ENCODE measurements around the gene NR2E1. TPM values are rescaled to one million over a fixed set of nuclear protein-coding genes. Genes with fewer than 3 reads are reported as not detected.

Gene NR2E1
- total RNA-seq, 2 experiments from 2014 or later: not detected

DNA sequence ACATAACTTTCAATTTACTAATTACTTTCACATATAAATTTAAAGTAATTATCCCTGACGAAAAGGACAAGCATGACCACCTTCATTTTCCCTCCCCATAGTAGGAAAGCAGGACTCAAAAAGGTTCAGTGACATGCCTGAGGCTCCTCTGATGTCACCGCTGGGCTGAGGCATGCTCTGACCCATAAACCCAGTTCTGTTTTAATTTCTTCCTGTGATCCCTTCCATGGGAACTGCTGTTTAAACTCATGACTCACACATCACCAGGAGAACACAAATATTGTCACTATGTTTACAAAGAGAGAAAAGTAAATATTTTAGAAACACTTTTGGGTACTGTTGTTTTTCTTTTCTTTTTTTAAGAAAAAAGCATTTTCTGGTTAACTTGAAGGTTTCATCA lies 38.0 kb upstream of the NR2E1 start:
- DNase-seq (no peak), ATAC-seq (no peak)
- H3K9me3 Mint-ChIP-seq (ENCODE audit: low read depth): no peaks in the 10 kb centered on the region
- peaks cover 2% of the 10 kb centered on the region for H3K4me1 Mint-ChIP-seq
- no peak overlapping the region for H3K4me3 Mint-ChIP-seq
- no peaks in the 10 kb centered on the region for H3K36me3 Mint-ChIP-seq
- CTCF ChIA-PET: no interaction called here
- peaks cover 89% of the 10 kb centered on the region for H3K27me3 Mint-ChIP-seq
- H3K27ac Mint-ChIP-seq: no peak overlapping the region

DNA sequence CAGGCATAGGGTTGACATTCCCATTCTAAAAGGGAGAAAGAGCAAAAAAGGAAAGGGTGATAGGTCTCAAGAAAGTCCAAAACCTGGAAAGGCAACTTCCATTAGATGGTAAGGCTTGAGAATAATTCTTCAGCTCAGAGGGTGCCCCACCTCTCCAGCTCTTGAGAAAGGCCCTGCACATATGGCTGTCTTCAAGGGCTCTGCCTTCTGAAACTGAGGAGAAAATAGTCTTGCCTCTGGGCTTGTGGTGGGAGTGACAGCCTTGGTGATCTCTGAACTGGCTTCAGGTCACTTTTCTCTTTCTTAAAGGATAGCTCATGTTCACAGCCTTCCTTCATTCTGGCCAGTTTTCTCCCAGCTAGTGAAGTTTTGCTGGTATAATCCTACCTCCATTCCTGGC lies 35.6 kb upstream of the NR2E1 start:
- no peak for DNase-seq
- H3K27ac Mint-ChIP-seq: no peak overlapping the region

DNA sequence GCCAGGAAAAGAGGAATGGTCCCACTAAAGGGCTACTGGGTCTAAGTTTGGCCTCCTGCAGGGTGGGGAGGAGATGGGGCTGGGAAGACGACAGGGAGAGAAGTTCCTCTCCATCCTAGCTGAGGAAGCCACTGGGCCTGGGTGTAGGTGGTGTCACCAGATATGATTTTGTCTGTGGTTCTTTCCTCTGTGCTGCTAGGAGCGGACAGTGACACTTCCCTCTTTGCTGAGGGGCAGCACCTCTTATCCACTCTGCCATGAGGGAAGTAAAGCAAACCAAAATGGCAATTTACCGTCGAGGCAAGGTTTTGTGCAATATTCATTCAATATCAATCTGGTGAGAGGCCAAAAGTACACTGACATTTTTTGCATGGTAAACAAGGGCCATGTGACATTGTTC lies 33.0 kb upstream of the NR2E1 start:
- ATAC-seq (no peak), DNase-seq (no peak)
- H3K36me3 Mint-ChIP-seq: no peaks in the 10 kb centered on the region
- peaks cover 82% of the 10 kb centered on the region for H3K27me3 Mint-ChIP-seq
- H3K27ac Mint-ChIP-seq: no peak overlapping the region
- H3K4me3 Mint-ChIP-seq: no peak overlapping the region
- H3K9me3 Mint-ChIP-seq (ENCODE audit: low read depth): no peaks in the 10 kb centered on the region
- CTCF ChIA-PET: interaction anchor here (0.9 kb wide), 1 partner anchor 23 kb away, joined by 3 read pairs; no protein-coding TSS in a partner anchor
- peaks cover 11% of the 10 kb centered on the region for H3K4me1 Mint-ChIP-seq

More for the DNA sequence above, 35.6 kb upstream of the NR2E1 start:
- no peak for ATAC-seq
- Mint-ChIP-seq H3K27me3 (peaks cover 86% of the 10 kb centered on the region), H3K4me3 (no peak overlapping the region), H3K9me3 (ENCODE audit: low read depth) (no peaks in the 10 kb centered on the region), H3K36me3 (no peaks in the 10 kb centered on the region), H3K4me1 (peaks cover 13% of the 10 kb centered on the region)
- CTCF ChIA-PET: no interaction called here

DNA sequence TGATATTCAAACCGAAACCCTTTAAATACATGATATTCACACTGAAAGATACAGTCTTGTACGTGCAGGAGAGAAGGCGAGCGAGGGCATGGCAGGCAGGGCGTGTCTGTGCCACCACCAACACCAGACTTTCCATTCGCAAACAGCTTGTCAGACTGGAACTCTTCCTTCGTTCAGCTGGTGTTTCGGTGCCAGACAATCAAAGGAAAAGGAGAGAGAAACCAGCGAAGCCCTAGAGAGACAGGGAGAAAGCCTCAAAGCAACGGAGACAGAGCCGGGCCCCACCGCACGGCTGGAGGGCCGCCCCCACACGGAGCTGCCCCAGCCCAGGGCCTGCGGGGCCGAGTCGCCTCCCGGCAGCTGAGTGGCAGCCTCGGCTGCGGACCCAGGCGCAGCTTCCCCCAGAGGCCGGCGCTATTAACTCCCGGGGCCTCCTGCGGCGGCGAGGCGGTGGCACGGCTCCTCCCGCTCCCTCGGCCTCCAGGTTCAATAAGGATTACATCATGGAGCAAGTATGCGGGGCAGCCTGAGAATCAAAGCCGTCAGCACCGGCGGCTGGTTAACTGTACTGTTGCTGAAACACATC lies 32.1 kb upstream of the NR2E1 start:
- Mint-ChIP-seq H3K4me3 (peak overlapping the region; percentile 70), H3K27ac (no peak overlapping the region), H3K36me3 (no peaks in the 10 kb centered on the region), H3K9me3 (ENCODE audit: low read depth) (no peaks in the 10 kb centered on the region), H3K4me1 (peaks cover 11% of the 10 kb centered on the region), H3K27me3 (peaks cover 82% of the 10 kb centered on the region)
- peak; percentile 75 for ATAC-seq
- CTCF ChIA-PET: no interaction called here
- DNase-seq: peak; percentile 51

DNA sequence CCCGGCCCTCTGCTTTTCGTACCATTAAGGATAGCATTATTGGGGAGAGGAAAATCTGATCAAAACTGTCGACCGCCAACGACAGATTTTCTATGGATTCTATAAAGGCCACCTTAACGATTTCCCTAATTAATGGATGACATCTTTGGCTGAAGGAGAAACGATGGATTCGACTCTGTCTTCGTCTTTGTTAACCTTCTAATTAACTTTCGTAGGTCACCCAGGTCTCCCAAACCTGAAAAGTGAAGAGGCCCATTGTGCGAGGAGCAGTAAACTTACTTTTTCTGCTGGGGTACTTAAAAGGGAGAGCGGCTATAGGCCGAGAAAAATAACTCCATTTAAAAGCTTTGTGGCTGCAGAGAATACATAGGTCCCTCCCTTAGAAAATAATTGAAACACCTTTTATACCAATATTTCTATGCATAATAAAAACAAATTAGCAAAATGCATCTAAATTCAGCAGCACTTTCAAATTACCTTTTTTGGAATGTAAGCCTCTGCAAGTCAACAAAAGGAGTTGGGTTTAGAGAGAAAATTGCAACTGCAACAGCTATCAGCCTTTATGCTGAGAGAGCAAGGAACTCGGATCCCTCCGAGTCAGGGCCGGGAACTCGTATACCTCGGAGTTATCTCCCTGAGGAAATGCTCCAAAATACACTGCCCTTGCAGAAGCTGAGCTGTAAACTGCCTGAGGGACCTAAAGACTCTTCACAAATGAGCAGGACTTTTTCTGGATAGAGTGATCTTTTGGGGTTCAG lies 31.4 kb upstream of the NR2E1 start:
- Mint-ChIP-seq H3K27ac (no peak overlapping the region), H3K36me3 (no peaks in the 10 kb centered on the region), H3K4me3 (no peak overlapping the region), H3K4me1 (peaks cover 11% of the 10 kb centered on the region), H3K27me3 (peaks cover 79% of the 10 kb centered on the region), H3K9me3 (ENCODE audit: low read depth) (no peaks in the 10 kb centered on the region)
- CTCF ChIA-PET: no interaction called here
- no peak for DNase-seq
- ATAC-seq: no peak

DNA sequence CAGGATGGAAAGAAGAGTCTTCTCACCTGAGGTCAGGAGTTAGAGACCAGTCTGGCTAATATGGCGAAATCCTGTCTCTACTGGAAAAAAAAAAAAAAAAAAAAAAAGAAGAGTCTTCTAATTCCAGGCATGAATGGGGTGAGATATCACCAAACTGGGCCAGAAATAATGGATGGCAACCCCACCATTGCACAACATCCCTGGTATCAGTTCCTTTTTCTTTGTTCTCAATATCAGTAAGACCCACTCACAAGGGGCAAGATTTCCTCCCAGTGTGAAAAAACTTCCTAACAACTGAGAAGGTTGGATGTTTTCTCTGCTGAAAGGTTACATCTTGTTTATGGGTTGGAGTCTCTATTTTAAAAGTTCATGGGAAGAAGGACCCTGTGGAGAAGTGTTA lies 23.6 kb upstream of the NR2E1 start:
- H3K27ac Mint-ChIP-seq: no peak overlapping the region
- no peaks in the 10 kb centered on the region for H3K36me3 Mint-ChIP-seq
- no peaks in the 10 kb centered on the region for H3K4me1 Mint-ChIP-seq
- H3K4me3 Mint-ChIP-seq: no peak overlapping the region
- H3K9me3 Mint-ChIP-seq (ENCODE audit: low read depth): no peaks in the 10 kb centered on the region
- DNase-seq: no peak
- peaks cover 50% of the 10 kb centered on the region for H3K27me3 Mint-ChIP-seq
- no peak for ATAC-seq
- CTCF ChIA-PET: no interaction called here

DNA sequence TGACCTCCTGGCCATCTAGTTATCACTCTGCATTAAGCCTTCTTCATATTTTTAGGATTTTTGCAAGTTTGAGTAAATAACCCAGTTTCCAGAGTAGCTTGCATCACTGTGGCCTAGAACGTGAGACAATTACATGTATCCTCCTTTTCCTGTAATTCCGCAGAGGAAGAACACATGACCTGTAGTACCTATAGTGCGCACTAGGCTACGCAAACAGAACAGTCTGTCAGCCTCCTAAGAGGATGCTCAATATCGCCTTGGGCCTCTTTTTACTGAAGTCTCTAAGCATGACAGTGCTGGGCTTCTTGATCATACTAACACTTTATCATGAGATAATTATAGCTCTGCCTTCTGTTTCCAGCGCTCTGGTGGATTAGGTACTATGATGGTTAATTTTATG lies 20.2 kb upstream of the NR2E1 start:
- no peak for DNase-seq
- Mint-ChIP-seq H3K27me3 (peaks cover 53% of the 10 kb centered on the region), H3K4me3 (no peak overlapping the region), H3K9me3 (ENCODE audit: low read depth) (no peaks in the 10 kb centered on the region), H3K4me1 (no peaks in the 10 kb centered on the region), H3K36me3 (no peaks in the 10 kb centered on the region), H3K27ac (no peak overlapping the region)
- CTCF ChIA-PET: no interaction called here
- ATAC-seq: no peak

DNA sequence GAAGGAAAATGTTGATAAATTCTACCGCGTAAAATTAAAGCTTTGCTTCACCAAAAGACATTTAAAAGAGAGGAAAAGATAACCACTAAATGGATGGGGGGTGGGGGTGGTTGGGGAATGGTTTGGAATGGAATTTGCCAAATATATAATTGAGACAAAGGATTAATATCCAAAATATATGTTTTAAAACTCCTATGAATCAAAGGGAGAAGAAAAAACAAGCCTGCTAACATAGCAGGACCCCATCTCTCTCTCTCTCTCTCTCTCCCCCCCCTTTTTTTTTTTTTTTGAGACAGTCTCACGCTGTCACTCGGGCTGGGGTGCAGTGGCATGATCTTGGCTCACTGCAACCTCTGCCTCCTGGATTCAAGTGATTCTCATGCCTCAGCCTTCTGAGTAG lies 13.4 kb upstream of the NR2E1 start:
- peaks cover 3% of the 10 kb centered on the region for H3K4me1 Mint-ChIP-seq
- no peak overlapping the region for H3K27ac Mint-ChIP-seq
- DNase-seq (no peak), ATAC-seq (no peak)
- CTCF ChIA-PET: no interaction called here
- H3K9me3 Mint-ChIP-seq (ENCODE audit: low read depth): no peaks in the 10 kb centered on the region
- H3K27me3 Mint-ChIP-seq: peaks cover 71% of the 10 kb centered on the region
- H3K4me3 Mint-ChIP-seq: no peak overlapping the region
- H3K36me3 Mint-ChIP-seq: no peaks in the 10 kb centered on the region

DNA sequence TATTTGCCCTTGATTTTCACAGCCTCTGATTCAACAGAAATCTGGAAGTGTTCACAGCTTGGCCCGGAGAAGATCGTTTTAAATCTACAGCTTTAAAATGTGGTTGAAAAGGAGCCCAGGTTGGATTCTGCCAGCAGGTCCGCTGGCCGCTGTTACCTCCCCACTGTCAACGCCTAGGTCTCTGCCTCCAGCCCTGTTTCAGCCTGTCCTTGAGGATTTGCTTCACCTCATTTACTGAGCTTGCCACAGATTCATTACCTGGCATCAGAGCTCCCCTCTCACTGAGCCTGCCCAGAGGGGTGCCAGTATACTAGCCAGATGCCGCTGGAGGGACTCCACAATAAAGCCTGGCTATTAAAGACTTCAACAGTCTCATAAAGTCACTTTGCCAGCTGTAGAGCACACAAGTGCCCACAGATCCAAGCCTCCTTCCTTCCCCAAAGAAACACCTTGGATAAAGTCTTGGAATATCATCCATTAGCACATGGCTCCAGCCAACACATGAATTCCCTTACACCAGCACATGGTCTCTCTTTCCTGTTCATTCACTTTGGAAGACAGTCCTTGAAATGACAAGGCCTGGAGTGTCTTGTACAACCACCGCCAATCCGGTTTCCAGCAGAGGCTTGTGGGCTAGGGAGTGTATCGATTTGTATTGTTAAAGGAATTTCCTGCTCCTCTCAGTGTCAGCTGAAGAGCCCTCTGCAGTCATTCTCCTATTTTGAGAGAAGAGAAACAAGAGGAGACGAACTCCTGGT lies 9.5 kb upstream of the NR2E1 start:
- ATAC-seq (no peak), DNase-seq (no peak)
- CTCF ChIA-PET: interaction anchor here (0.6 kb wide), 1 partner anchor 176 kb away, joined by 3 read pairs; no protein-coding TSS in a partner anchor
- Mint-ChIP-seq H3K27me3 (peaks cover 82% of the 10 kb centered on the region), H3K4me1 (peaks cover 7% of the 10 kb centered on the region), H3K27ac (no peak overlapping the region), H3K4me3 (no peak overlapping the region), H3K9me3 (ENCODE audit: low read depth) (no peaks in the 10 kb centered on the region), H3K36me3 (no peaks in the 10 kb centered on the region)

DNA sequence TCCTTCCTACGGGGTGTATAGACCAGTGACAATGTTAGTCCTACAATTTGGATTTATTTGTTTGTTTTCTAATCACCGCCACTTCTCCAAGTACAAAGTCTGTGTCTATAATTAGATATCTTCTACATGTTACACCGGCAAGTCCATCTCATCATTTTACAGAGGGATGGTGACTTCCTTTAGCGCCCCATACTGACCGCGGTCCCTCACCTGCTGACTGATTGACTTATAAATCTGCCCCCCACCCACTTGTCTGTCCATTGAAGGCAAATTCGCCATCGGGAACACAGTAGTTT lies 8.9 kb upstream of the NR2E1 start:
- H3K36me3 Mint-ChIP-seq: no peaks in the 10 kb centered on the region
- no peak for ATAC-seq
- no peak overlapping the region for H3K4me3 Mint-ChIP-seq
- H3K27ac Mint-ChIP-seq: no peak overlapping the region
- no peaks in the 10 kb centered on the region for H3K9me3 Mint-ChIP-seq (ENCODE audit: low read depth)
- CTCF ChIA-PET: interaction anchor here (0.6 kb wide), 1 partner anchor 177 kb away, joined by 3 read pairs; no protein-coding TSS in a partner anchor
- H3K4me1 Mint-ChIP-seq: peaks cover 7% of the 10 kb centered on the region
- DNase-seq: no peak
- H3K27me3 Mint-ChIP-seq: peaks cover 86% of the 10 kb centered on the region

DNA sequence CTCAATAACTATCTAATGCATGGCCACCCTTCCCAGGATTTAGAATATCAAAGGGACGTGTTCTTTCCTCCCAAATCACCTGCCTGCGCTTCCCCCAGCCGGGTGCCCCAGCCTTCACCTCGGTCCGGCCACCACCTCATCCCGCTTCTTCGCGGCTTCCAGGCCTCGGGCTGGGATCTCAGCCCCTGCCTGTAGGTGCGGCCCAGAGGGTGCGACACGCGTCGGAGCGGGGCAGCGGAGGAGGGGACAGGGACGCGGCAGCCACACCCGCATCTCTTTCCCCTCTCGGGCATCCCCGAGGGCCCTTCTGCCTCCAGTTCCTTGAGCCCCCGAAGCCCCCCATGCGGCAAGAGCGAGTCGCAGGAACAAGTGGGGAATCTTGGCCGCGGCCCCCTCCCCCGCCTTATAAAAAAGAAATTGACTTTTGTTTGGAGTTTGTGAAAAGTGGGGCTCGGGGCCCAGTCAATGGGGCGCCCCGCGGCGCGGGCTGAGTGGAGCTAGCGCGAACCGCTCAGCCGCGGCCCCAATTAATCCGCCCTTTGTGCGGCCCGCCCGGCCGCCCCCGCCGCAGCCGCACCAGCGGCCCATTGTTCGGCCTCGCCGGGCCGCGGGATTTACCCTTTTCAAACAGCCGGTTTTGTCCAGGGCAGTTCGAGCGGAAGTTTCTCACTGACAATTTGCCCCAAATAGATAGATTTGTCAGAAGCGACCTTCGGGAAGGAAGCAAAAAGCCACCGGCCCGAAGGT lies 8.4 kb upstream of the NR2E1 start:
- no peak for DNase-seq
- Mint-ChIP-seq H3K9me3 (ENCODE audit: low read depth) (no peaks in the 10 kb centered on the region), H3K4me1 (peaks cover 7% of the 10 kb centered on the region), H3K27ac (no peak overlapping the region), H3K27me3 (peaks cover 88% of the 10 kb centered on the region), H3K4me3 (no peak overlapping the region), H3K36me3 (no peaks in the 10 kb centered on the region)
- ATAC-seq: no peak
- CTCF ChIA-PET: no interaction called here

DNA sequence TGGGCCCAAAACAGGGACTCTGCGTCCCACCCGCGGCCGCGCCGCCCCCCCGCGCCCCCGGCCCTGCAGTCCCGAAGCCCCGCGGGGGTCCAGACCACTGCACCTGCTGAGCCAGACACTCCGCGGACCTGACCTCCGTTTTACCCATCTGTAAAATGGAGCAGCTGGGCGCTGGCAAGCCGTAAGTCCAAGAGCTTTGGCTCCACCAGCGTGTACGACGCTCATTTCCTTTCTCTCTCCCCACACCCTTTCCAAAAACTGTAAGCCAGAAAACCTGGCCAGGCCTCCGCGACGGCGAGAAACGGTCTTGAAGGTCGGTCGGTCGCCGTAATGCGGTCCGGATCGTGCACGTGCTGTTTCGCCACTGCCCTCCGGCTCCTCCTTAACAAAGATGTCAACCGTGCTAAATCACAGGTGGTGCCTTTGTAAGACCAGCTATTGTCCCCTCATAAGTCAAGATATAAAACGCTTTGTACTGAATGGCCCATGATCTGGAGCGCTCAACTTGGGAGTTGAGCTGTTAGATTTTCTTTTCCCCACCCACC lies 7.8 kb upstream of the NR2E1 start:
- Mint-ChIP-seq H3K9me3 (ENCODE audit: low read depth) (no peaks in the 10 kb centered on the region), H3K4me1 (peaks cover 7% of the 10 kb centered on the region), H3K4me3 (peak overlapping the region; percentile 29), H3K27me3 (peaks cover 93% of the 10 kb centered on the region), H3K27ac (peak overlapping the region; percentile 72), H3K36me3 (no peaks in the 10 kb centered on the region)
- no peak for ATAC-seq
- CTCF ChIA-PET: interaction anchor here (1.3 to 1.7 kb wide), 2 partner anchors 31 to 44 kb away, joined by 3 read pairs; no protein-coding TSS in a partner anchor
- DNase-seq: no peak

DNA sequence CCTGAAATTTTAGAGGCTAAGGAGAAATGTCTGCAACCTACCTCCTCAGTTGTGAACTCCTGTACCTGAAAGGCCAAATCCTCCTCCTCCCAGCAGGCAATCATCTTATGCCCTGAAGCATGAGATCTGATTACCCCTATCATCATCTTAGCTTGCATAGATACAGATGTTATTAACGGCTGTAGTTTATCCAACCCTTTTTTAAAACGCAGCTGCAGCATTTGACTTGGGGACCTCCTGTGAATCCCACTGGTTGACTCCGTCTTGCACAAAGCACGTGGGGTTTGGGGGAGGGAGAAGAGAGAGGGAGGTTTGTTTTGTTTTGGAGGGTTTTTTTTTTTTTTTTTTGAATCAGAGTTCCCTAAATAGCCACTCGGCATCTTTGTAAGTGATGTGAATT lies 5.8 kb upstream of the NR2E1 start:
- Mint-ChIP-seq H3K36me3 (no peaks in the 10 kb centered on the region), H3K27me3 (peaks cover 94% of the 10 kb centered on the region), H3K4me1 (peaks cover 7% of the 10 kb centered on the region), H3K9me3 (ENCODE audit: low read depth) (no peaks in the 10 kb centered on the region), H3K4me3 (no peak overlapping the region), H3K27ac (no peak overlapping the region)
- no peak for DNase-seq
- no peak for ATAC-seq
- CTCF ChIA-PET: interaction anchor here (1.0 to 1.7 kb wide), 2 partner anchors 29 to 45 kb away, joined by 3 read pairs; no protein-coding TSS in a partner anchor

All from activated CD8-positive, alpha-beta memory T cell treated with anti-CD3 and anti-CD28 coated beads, Interleukin-2, amount 10 ng/mL, durations not matched to agents 7 days and 5 days (primary cell).